CD4-positive, alpha-beta T cell (primary cell): ENCODE data around the gene WDFY3. TPM values are rescaled to one million over a fixed set of nuclear protein-coding genes. Genes with fewer than 3 reads are reported as not detected.

Experiments used
- ATAC-seq: fragments of 200-7000 bp; cut with Tn5 transposase; one replicate; pipeline ENCODE4 v1.10.0; 2022; ENCODE audit warnings: mild to moderate bottlenecking; ENCODE audit not compliant: poor library complexity
- CTCF ChIA-PET: fragments of 350-600 bp; sonication (Branson Sonifier 250); formaldehyde crosslinking; loops from one replicate; lab custom pipeline; 2021; ENCODE audit warnings: antibody characterized with exemption, inconsistent platforms; lab: Charles Lee
- POLR2A ChIA-PET: fragments of 350-600 bp; sonication (Branson Sonifier 250); formaldehyde crosslinking; loops from one replicate; lab custom pipeline; 2021; ENCODE audit warnings: antibody characterized with exemption, inconsistent platforms; lab: Charles Lee
- DNase-seq, 14 experiments: peaks; one replicate each; pipeline ENCODE4 v3.0.0-alpha.2; 2013 to 2020; ENCODE audit warnings: mixed read lengths in 2 of 14
- H3K27ac ChIP-seq, 2 donors: one replicate each; pipeline versions ENCODE4 v1.5.1 to v1.7.0; 2013; ENCODE audit warnings: low read length in 2 of 2, low read depth in 1 of 2, mild to moderate bottlenecking in 1 of 2
- H3K27me3 ChIP-seq, 2 experiments: 1 replicate in 1 of 2; 2 replicates in 1 of 2; pipeline versions ENCODE4 v1.6.1 to v1.7.0; 2013; ENCODE audit warnings: low read length in 2 of 2, control low read depth in 1 of 2, mild to moderate bottlenecking in 1 of 2, moderate library complexity in 1 of 2; ENCODE audit not compliant: insufficient read depth in 2 of 2, control insufficient read depth in 1 of 2
- H3K36me3 ChIP-seq: one replicate; pipeline ENCODE4 v1.6.1; 2013; ENCODE audit warnings: low read length, control low read depth; ENCODE audit not compliant: insufficient read depth
- H3K4me1 ChIP-seq: one replicate; pipeline ENCODE4 v1.6.1; 2013; ENCODE audit warnings: low read length, control low read depth; ENCODE audit not compliant: insufficient read depth
- H3K4me3 ChIP-seq: one replicate; pipeline ENCODE4 v1.5.1; 2013; ENCODE audit warnings: mild to moderate bottlenecking, low read length, moderate library complexity
- H3K9me3 ChIP-seq, 2 experiments: 1 replicate in 1 of 2; 2 replicates in 1 of 2; pipeline versions ENCODE4 v1.6.1 to v1.7.0; 2013; ENCODE audit warnings: low read length in 2 of 2, mild to moderate bottlenecking in 2 of 2, control low read depth in 1 of 2, moderate library complexity in 1 of 2; ENCODE audit not compliant: control insufficient read depth in 1 of 2, insufficient read depth in 1 of 2
- H3K27ac Mint-ChIP-seq: one replicate; pipeline ENCODE4 v1.8.0; 2020; ENCODE audit warnings: mixed read lengths
- H3K27me3 Mint-ChIP-seq: one replicate; pipeline ENCODE4 v1.8.0; 2021; ENCODE audit warnings: mixed read lengths
- H3K36me3 Mint-ChIP-seq: one replicate; pipeline ENCODE4 v1.8.0; 2021; ENCODE audit warnings: low read depth, mixed read lengths
- H3K4me1 Mint-ChIP-seq: one replicate; pipeline ENCODE4 v1.8.0; 2021; ENCODE audit warnings: low read depth, mixed read lengths
- H3K4me3 Mint-ChIP-seq: one replicate; pipeline ENCODE4 v1.8.0; 2020; ENCODE audit warnings: mild to moderate bottlenecking, mixed read lengths
- H3K9me3 Mint-ChIP-seq: one replicate; pipeline ENCODE4 v1.8.0; 2020; ENCODE audit warnings: mixed read lengths
- intact Hi-C, 2 experiments: fragments of 100-400 bp; cut with DNase I in 1 of 2; cut with micrococcal nuclease in 1 of 2; formaldehyde crosslinking; loops; one replicate each; pipeline versions ENCODE4 v1.15.1 to v1.9.0; 2023 to 2025; cut with DNase I, micrococcal nuclease
- total RNA-seq, 174 experiments: library from RNA in 2 of 174; stranded (reverse) in 2 of 174; gene quantifications; one replicate each; pipeline ENCODE4 v1.2.3 and lab custom pipeline; 2021 to 2026
- TF ChIP-seq, protein P1 (sequence below): fragments of 200-600 bp; IDR thresholded peaks from one replicate; pipeline ENCODE4 v1.8.0; 2022; ENCODE audit warnings: antibody characterized with exemption, mild to moderate bottlenecking

WDFY3 gene
- total RNA-seq, 2 experiments from 2014 or later: 0.60 to 0.75 TPM

DNA sequence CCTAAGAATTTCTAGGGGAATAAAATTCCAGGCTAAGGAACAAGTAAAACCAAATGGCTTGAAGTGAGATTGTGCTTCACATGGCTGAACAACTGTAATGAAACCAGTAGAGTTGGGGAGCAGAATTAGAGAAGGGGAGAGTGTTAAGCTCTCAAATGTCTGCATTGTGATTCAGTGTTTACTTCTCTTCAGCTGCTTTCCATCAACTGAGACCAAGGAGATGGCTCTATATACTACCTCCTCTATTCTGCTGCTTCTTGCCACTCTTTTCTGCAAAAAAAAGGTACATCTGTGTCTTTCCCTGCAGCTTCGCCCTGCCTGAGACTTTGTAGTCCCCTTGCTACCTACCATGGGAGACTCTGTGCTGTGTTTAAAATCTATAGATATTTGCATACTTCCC lies 73.5 kb downstream of the WDFY3 start:
- Mint-ChIP-seq H3K4me3 (no peak overlapping the region), H3K4me1 (no peaks in the 10 kb centered on the region), H3K27me3 (no peaks in the 10 kb centered on the region), H3K36me3 (no peaks in the 10 kb centered on the region), H3K27ac (no peak overlapping the region), H3K9me3 (no peaks in the 10 kb centered on the region)
- DNase-seq: no peak
- intact Hi-C loops: no loop called here
- no peak overlapping the region for H3K4me3 ChIP-seq
- no peaks in the 10 kb centered on the region for H3K36me3 ChIP-seq
- no peak overlapping the region for H3K27ac ChIP-seq
- CTCF ChIA-PET: no interaction called here
- no peaks in the 10 kb centered on the region for H3K4me1 ChIP-seq
- POLR2A ChIA-PET: no interaction called here
- TF ChIP-seq, protein P1, sequence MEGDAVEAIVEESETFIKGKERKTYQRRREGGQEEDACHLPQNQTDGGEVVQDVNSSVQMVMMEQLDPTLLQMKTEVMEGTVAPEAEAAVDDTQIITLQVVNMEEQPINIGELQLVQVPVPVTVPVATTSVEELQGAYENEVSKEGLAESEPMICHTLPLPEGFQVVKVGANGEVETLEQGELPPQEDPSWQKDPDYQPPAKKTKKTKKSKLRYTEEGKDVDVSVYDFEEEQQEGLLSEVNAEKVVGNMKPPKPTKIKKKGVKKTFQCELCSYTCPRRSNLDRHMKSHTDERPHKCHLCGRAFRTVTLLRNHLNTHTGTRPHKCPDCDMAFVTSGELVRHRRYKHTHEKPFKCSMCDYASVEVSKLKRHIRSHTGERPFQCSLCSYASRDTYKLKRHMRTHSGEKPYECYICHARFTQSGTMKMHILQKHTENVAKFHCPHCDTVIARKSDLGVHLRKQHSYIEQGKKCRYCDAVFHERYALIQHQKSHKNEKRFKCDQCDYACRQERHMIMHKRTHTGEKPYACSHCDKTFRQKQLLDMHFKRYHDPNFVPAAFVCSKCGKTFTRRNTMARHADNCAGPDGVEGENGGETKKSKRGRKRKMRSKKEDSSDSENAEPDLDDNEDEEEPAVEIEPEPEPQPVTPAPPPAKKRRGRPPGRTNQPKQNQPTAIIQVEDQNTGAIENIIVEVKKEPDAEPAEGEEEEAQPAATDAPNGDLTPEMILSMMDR: no peak
- ATAC-seq: no peak
- H3K9me3 ChIP-seq: no peaks in the 10 kb centered on the region
- H3K27me3 ChIP-seq: no peaks in the 10 kb centered on the region

DNA sequence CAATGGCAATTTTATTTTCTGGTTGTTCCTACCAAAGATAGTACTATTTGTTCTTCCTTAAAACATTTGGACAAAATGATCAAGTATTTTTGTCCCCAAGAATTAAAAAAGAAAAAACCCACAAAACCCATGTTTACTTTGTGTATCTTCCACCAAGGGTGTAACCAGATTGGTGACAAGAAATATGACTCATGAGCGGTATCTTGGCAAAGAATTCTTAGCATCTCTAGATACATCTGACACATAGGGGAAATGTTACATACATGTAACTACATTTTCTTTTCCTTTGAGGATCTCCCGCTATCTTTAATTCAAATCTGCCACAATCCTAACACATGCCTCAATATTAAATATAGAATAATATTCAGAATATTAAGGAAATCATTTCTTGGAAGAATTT lies 78.7 kb downstream of the WDFY3 start:
- no peaks in the 10 kb centered on the region for H3K9me3 Mint-ChIP-seq
- no peaks in the 10 kb centered on the region for H3K27me3 Mint-ChIP-seq
- TF ChIP-seq, protein P1: no peak
- H3K27ac Mint-ChIP-seq: no peak overlapping the region
- no peak overlapping the region for H3K4me3 ChIP-seq
- no peak overlapping the region for H3K27ac ChIP-seq
- H3K4me1 ChIP-seq: no peaks in the 10 kb centered on the region
- intact Hi-C loops: no loop called here
- ATAC-seq (no peak), DNase-seq (no peak)
- ChIA-PET CTCF (no interaction called here), POLR2A (no interaction called here)
- no peaks in the 10 kb centered on the region for H3K36me3 Mint-ChIP-seq
- H3K4me3 Mint-ChIP-seq: no peak overlapping the region
- no peaks in the 10 kb centered on the region for H3K4me1 Mint-ChIP-seq
- H3K27me3 ChIP-seq: no peaks in the 10 kb centered on the region
- H3K9me3 ChIP-seq: no peaks in the 10 kb centered on the region
- H3K36me3 ChIP-seq: no peaks in the 10 kb centered on the region

DNA sequence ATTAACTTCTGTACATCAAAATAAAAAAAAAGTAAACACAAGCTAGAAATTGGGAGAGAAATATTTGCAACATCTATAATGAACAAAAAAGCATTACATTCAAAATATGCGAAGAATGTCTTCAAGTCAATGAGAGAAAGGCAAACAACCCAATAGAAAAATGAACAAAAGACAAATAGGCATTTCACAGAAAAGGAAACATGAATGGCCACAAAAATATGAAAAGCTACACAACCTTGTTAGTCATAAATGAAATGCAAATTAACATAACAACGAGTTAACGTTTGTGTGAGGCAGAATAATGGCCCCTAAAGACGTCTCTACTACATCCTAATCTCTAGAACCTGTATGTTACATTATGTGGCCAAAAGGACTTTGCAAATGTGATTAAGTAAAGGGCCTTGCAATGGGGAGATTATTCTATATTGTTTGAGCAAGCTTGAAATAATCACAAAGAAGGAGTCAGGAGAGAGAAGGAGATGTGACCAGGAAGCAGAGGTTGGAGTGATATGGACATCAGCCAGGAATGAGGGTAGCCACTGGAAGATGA lies 86.8 kb downstream of the WDFY3 start:
- DNase-seq (no peak), ATAC-seq (no peak)
- Histone ChIP-seq H3K27ac (no peak overlapping the region), H3K4me1 (no peaks in the 10 kb centered on the region), H3K9me3 (no peaks in the 10 kb centered on the region), H3K36me3 (no peaks in the 10 kb centered on the region), H3K4me3 (no peak overlapping the region), H3K27me3 (no peaks in the 10 kb centered on the region)
- Mint-ChIP-seq H3K27me3 (no peaks in the 10 kb centered on the region), H3K4me3 (no peak overlapping the region), H3K36me3 (no peaks in the 10 kb centered on the region), H3K9me3 (no peaks in the 10 kb centered on the region), H3K27ac (no peak overlapping the region), H3K4me1 (no peaks in the 10 kb centered on the region)
- intact Hi-C loops: no loop called here
- ChIA-PET CTCF (no interaction called here), POLR2A (no interaction called here)
- TF ChIP-seq, protein P1: no peak
